HT1080 (cell line): ENCODE data around the gene NRDC. TPM values are rescaled to one million over a fixed set of nuclear protein-coding genes. Genes with fewer than 3 reads are reported as not detected.
"Not testable (repeated sequence)": the region's sequence is repeated elsewhere in the genome, so short reads cannot be mapped to it uniquely, and the experiment has no call there.

Experiments used
- DNase-seq: peaks from one replicate; pipeline ENCODE4 v3.0.0-alpha.2; 2015; ENCODE audit warnings: low read depth
- total RNA-seq: library from RNA; depleted of rRNA; stranded (reverse); fragments of >200 nt; shearing (Covaris generic); gene quantifications from 2 replicates; pipeline ENCODE4 v1.2.3, GENCODE V29; 2014

The NRDC gene
- total RNA-seq, 1 experiment from 2014 or later = 57.0 TPM

DNA sequence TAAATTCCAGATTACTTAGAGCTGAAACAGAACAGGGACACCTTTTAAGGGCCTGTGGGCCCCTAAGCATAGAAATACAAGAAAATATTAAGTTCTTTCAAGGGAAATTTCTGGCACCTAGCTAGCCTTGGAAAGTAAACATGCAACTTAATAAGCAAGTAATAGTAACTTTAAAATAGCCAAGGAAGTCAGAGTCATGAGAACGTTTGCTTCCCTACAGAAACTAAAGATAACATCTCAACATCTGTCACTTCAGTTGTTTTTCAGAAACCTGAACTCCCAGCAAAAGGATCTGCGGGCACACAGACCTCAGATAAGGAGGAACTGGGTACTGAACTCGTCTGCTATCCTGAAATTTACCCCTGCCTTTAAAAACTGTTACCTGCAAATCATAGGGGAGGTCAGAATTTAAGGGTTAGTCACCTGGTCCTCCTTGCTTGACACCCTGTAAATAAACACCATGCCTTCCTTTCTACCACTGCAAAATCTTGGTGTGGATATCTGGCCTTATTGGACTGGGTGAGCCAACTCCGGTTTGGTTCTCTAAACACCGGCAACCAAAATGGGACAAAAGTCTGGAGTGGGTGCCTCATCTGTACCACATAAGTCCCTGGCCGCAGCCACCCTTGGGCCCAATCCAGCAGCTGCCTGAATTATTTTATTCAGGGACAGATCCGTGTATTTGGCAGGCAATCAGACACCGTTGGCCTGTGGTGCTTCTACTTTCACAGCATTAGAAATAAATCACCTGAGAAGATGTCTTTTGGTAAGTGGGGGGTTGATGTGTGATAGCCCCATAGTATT is 27.9 kb downstream of the NRDC start:
- DNase-seq = no peak

DNA sequence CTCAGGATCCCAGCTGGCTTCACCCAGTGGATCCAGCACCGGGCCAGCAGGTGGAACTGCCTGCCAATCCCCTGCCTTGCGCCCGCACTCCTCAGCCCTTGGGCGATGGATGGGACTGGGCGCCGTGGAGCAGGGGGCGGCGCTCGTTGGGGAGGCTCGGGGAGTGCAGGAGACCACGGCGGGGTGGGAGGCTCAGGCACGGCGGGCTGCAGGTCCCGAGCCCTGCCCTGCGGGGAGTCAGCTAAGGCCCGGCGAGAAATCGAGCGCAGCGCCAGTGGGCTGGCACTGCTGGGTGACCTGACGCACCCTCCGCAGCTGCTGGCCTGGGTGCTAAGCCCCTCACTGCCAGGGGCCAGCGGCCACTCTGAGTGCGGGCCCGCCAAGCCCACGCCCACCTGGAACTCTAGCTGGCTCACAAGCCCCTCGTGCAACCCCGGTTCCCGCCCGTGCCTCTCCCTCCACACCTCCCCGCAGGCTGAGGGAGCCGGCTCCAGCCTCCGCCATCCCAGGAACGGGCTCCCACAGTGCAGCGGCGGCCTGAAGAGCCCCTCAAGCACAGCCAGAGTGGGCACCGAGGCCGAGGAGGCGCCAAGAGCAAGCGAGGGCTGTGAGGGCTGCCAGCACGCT is 31.1 kb downstream of the NRDC start:
- no peak for DNase-seq

DNA sequence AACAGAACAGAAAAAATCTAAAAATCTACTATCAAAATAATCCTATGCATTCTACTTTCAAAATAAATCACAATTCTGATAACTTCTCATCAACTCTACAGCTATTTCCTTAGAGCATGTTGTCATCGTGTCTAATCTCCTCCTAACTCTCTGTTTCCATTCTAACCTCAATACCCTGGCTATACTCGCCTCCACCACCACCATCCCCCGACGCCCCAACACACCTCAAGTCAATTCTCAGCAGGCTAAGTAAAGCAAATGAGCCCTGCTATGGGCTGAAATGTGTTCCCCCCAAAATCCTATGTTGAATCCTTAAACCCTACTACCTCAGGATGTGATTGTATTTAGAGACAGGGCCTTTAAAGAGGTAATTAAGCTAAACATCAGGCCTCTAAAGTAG is 34.6 kb downstream of the NRDC start:
- no peak for DNase-seq

DNA sequence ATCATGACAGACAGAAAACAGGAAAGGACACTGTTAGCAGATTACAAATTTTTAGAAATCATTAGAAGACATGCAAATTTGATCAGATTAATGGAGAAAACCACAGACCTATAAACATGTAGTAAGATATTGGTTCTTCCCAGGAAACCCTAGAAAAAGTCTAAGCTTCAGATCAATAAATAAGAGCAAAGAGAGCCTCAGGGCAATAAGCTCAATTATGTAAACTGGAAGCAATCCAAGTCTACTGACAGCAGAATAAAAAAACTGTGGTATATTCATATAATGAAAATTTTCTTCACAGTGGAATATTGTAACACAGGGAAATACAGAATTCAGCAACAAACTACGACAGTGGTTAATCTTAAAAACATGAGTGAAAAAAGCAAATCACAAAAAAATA is 36.3 kb downstream of the NRDC start:
- DNase-seq = no peak

DNA sequence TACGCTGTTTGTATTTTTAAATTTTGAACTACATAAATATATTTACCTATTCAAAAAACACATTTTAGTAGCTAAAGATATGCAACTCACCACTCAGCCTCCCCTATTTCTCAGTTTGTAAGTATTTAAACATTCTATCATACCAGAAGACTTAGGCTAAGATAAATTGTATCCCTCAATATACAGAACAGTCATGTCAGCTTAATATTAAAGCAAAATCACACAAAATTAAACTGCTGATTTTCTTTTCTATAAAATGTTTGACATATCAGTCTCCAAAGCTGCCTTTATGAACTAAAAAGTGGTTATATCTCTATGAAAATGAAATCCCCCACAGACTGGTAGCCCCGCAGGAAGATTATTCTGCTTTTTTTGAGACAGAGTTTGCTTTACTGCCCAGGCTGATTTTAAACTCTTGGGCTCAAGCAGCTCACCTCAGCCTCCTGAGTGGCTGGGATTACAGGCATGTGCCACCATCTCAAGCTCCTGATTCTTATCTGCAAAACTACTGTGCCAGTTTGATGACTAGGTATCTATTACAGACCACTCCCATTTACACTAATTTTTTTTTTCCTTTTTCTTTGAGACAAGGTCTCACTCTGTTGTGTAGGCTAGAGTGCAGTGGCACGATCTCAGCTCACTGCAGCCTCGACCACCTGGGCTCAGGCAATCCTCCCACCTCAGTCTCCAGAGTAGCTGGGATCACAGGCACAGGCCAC is 37.6 kb downstream of the NRDC start:
- DNase-seq = no peak

DNA sequence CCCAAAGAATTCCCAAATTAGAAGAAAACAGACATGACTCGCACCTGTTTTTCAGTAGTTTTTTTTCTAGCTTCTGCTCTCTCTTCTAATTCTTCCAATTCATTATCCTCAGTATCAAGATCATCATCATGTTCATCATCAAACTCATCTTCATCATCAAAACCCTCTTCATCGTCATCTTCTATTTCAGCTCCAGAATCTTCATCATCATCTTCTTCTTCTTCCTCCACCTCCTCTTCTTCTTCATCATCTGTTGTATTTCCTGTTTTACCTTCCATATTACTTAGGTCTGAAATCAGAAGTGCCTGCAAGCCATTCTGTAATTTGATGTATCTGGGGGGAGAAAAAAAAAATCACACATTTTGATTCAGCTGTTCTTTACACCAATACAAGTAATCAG is 38.3 kb downstream of the NRDC start:
- no peak for DNase-seq

DNA sequence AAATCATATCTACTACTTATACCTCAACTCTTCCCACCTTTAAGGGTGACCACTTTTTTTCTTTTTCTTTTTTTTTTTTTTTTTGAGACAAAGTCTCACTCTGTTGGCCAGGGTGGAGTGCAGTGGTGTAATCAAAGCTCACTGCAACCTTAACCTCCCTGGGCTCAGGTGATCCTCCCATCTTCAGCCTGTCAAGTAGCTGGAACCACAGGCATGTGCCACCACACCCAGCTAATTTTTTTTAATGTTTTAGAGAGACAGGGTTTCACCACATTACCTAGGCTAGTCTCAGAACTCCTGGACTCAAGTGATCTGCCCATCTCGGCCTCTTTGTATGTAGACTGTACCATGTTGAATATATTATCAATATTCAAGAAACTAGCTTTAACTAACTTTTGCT is 39.4 kb downstream of the NRDC start:
- DNase-seq = no peak

DNA sequence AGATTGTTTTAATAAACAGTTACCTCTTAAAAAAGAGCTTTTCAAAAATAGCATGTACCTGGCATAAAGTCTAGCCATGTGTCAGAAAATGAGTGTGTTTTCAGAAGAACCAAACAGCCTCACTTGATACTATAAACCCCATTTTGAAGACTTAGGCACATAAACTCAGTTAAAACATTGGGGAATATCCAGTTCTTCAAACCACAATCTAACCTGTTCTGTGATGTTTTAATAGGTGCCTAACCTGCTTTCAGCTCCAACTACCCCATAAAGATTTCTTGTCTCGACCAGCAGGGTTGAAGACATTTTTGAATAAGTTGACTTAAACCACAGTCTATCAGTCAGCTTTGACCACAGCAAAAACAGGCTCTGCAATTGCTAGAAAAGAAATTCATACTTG is 41.3 kb downstream of the NRDC start:
- no peak for DNase-seq

DNA sequence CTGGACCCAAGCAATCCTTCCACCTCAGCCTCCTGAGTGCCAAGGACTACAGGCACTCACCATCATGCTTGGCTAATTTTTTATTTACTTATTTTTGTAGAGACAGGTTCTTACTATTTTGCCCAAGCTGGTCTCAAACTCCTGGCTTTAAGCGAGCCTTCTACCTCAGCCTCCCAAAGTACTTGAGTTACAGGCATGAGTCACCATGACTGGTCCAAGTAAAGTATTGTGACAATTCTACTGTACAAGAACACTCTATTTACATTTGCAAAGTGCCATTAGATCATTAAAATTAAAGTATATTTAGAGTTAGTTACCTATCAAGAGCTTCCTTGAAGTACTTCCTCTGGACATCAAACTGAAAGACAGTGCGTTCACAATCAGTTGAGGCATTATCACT is 44.8 kb downstream of the NRDC start:
- peak; percentile 27 for DNase-seq

DNA sequence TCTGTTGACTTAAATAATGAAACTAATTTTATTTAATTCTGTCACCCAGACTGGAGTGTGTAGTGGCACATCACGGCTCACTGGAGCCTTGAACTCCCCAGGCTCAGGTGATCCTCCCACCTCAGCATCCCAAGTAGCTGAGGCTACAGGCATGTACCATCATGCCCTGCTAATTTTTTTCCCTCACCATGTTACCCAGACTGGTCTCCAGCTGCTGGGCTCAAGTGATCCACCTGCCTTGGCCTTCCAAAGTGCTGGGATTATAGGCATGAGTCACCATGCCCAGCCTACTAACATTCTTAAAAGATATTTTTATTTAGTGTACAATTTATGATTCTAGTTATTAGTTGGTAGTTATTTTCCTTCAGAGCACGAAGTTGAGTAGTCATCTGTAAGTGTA is 49.5 kb downstream of the NRDC start:
- DNase-seq = peak; percentile 28

DNA sequence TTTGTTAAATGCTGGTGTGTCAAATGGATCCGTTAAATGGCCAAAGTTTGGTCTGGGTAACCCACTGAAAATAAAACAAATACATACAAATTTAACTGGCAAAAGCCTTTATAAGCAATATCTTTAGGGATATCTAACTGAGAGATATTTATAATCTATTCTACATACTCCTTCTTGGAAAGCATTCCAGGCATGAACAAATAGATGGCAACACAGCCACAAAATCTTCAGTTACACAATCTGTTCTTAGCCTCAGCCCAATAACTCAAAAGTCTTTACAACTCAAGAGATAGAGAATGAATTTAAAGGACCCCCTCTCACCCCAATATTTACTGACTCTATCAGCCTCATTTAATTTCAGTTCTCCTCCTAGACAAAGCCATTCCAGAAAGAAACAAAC is 58.7 kb downstream of the NRDC start:
- no peak for DNase-seq

DNA sequence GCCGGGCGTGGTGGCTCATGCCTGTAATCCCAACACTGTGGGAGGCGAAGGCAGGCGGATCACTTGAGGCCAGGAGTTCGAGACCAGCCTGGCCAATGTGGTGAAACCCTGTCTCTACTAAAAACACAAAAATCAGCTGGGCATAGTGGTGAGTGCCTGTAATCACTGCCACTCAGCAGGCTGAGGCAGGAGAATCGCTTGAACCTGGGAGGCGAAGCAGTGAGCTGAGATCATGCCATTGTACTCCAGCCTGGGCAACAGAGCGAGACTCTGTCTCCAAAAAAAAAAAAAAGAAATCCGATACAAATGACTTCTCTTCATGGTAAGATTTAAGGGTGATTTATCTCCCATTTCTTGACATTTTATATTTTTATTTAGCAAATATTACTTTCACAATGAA is 59.5 kb downstream of the NRDC start:
- not testable (repeated sequence) for DNase-seq

DNA sequence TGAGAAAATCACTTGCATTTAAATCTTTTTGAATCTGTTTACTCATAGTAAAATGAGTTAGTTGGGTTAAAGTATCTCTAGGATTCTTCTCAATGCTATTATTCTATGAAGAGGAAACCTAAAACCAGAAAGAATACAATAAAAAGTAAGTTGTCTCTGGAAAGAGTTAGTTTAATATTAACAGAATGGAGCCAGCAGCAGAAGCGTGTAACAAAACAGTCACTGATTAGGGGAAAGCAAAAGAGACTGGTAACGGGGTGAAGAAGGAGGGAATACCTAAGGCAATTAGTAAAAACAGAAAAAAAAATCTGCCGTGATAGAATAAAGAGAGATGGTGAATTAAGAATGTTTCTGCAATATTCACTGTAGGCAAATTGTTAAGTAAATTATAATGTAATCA is 60.0 kb downstream of the NRDC start:
- no peak for DNase-seq

DNA sequence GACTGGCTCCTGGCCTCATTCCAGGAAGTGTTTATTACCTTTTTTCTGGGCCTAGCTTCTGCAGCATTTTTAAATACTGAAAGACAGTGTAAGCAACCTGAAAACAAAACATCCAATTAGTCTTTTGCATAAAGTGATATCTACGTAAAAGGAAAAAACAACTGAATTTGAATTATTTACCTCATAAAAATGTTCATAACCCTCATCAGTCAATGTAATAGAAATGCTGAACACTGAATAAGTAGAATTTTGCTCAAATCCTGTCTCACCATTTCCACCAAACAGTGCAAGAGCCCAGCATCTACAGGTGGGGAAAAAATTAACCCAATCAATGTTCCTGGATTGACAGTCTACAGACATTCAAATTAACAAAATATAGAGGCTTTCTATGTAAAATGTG is 64.0 kb downstream of the NRDC start:
- DNase-seq = no peak

DNA sequence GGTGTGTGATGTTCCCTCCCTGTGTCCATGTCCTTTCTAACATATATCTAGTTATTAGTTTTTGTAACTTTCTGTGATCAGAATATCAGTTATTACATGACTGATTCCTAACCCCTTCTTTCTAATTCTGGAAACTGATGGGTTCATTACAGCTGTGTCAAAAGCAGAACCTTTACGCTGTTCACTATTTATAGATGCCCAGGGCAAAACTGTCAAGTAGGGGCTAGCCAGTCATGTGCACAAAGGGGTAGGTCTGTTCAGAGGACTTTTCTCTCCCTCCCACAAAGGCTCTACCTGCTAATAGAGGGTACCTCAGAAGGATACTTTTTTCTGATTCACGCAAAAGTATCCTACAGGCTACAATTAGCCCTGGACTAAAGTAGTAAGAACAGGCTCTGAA is 79.2 kb downstream of the NRDC start:
- DNase-seq = no peak

DNA sequence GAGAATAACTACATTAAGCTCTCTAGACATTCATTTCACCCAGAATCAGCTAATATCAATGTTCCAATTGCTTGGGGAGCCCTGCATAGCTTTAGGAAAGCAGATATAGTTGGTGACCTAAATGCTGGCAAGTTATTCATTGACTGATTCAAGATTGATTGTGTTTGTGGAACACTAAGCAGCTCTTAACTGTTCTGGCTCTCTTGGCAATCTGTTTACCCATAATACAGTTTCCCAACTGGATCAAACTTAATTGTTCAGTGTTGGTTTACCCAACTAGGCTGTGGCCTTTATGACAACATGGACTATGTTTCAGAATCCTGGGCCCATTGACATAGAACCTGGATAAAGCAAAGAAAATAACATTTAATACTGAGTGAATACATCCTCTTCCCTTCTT is 83.7 kb downstream of the NRDC start:
- no peak for DNase-seq

DNA sequence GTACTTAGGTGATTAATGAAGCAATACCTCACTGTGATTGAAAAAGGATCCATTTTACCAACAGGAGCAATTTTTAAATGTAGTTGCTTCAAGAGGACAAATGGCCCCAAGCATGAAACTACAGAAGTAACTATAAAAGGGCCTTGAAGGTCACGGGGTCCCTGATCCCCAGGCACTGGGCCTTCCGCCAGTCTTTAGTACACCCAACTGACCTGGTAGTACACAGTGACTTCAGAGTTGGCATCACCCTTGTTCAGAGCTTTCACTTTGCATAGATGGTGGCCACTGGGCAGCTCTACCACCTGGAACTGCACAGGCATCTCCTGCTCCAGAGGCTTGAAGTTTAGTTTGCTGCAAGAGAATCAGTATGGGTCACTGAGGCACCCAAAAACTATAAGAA is 84.3 kb downstream of the NRDC start:
- no peak for DNase-seq

DNA sequence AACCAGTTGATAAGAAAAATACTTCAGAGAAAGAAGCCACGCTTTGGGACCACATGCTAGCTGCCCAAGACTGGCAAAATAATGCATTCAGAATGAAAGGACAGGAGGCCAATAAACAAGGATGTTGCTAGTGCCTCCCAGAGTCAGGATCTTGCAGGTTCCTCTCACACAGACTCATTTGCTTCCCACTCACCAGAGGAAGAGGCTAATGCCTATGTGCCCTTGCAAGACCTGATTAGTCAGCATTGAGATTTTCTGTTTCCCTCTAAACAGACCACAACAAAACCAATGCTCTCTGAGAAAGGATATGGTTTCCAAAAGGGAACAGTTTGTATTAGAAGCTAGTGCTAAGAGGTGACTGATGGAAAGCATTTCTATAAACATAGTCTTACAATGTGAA is 85.7 kb downstream of the NRDC start:
- DNase-seq = peak; percentile 69

DNA sequence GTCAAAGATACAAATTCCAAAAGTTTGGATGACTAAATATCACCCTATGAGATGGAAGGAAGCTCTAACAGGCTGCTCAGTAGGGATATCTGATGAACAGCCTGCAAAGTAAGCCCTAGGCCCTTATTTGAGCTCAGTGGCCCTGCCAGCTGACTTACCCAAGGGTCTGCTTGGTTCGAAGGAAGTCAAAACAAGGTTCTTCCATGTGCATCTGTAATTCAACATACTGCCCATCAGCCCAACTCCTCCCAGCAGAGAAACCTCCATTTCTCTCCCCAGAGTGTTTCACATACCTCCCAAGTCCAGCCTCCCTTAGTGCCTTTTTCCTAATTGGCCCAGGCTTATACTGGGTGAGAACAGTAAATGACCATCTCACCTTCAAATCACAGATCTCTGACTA is 86.6 kb downstream of the NRDC start:
- DNase-seq = no peak

DNA sequence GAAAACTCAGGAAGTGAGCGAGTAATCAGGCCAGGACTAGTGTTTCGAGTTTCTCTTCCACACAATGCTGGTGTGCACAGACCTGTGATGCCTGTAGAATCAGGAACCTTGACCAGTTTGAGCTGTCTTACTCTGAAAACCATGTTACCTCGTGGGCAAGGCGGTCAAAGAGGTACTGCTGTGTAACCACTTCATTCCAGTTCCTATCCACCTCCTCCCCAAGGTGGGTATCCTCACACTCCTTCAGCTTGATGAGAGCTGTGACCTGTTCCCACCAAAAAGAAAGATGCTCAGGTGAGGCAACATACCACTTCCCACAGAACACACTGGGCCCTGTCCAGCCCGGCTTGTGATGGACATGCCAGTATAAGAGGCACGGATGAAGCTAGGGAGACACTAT is 88.1 kb downstream of the NRDC start:
- no peak for DNase-seq

DNA sequence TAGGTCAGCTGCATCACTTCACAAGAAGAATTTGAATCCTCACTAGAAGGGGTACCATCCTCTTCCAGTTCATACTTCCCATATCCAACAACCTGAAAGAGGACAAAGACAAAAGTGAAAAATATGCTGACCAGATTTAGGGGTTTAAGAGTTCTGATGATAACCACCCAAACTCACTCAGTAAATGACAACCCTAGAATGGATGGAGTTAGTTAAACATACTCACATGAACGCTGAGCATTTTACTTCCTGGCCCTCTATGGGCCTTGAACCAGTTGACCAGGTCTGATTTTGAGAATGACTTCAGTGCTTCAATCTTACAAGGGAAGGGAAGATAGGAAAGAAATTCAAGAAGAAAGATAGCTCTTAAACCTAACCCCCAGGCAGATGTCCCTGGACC is 89.2 kb downstream of the NRDC start:
- no peak for DNase-seq

DNA sequence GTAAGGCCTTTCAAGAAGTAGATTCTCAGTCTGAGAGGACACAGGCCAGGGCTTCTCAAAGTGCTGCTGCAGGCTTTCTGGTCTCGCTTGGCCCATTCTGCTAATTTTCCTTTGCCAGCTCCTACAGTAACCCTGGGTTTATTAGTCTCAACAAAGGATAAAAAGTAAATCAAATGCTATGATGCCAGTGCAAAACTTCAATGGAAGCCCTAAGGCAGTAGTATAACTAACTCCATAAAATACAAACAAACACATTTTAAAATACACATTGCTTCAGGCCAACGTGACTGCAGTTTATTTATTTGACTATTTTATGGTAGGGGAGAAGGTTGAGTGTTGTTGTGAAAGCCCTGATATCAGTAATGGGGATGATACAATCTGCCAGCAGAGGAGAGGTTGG is 89.6 kb downstream of the NRDC start:
- no peak for DNase-seq

DNA sequence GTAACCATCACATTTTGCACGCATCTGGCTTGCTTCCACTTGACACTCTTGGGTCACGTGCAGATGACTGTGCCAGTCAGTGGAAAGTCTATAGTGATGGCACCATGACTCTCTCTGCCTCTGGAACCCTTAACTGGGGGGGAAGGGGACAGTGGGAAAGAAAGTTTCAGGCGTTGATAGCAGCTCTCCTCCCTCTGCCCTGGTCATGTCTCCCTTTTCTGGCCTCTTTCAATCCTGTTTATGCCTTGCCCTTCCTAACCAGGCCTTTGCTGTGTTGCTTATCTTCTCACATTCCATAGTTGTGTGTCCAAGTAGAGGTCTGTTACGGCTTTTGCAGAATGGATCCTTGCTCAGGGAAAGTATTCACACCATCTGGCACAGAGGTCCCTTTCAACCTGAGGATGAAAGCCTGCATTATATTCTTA is 93.5 kb downstream of the NRDC start:
- no peak for DNase-seq
